Erythroblast (primary cell): Measurements from ENCODE around the gene RIMS3.
A peak's percentile ranks its signal among the peaks of the same experiment; 100 is the strongest.

Experiments used
- DNase-seq, 2 experiments: peaks; one replicate each; lab custom pipeline; 2025; lab: John Stamatoyannopoulos, UW
- GATA1 ChIP-seq: IDR thresholded peaks from 2 replicates; pipeline ENCODE4 v1.6.1; 2011; ENCODE audit warnings: low read depth, mild to moderate bottlenecking, control low read depth, low read length, moderate library complexity
- POLR2A ChIP-seq: IDR thresholded peaks from 2 replicates; pipeline ENCODE4 v1.6.1; 2011; ENCODE audit warnings: mild to moderate bottlenecking, low read length

Gene RIMS3

DNA sequence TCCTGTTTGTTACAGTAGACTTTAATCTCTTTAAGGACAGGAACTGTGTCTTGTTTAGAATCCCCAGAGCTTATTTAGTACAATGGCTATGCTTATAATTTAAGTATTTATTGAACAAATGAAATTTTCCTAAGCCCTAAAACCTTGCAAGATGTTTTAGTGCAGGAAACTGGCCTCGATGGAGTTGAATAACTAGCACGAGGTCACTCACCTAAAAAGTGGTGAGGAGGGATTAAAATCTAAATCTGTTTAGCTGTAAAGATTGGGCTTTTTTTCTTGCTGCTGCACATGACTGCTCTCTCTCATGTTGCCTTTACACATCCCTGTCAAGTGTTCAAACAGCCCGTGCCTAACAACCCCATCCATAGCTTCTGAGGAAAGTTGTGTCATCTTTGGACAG is 36.2 kb upstream of the RIMS3 start:
- TF ChIP-seq POLR2A = no peak

DNA sequence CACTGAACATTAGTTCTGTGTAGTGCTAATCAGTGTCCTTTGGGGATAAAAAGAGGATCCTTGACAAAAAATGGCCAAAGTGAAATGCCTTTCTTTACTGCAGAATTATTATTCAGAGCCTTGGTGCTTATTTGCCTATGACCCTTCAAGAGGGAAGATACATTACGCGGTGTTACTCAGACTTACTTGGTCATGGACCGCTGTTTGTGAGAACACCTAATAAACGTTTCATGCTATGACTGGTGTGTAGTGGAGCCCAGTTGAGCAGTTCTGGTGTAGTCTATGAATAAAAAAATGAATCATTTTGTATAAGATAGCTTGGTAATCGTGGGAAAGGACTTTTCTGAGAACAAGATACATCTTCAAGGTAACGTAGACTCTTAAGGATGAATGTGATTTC is 34.3 kb upstream of the RIMS3 start:
- no peak for DNase-seq
- no peak for TF ChIP-seq POLR2A
- TF ChIP-seq GATA1 = no peak

More for the DNA sequence above, 36.2 kb upstream of the RIMS3 start:
- no peak for DNase-seq

- no peak for DNase-seq
- no peak for TF ChIP-seq POLR2A
- TF ChIP-seq GATA1 = no peak
These were observed 32.0 kb upstream of the RIMS3 start for GRCh38 chr1:40697436-40697835.

DNA sequence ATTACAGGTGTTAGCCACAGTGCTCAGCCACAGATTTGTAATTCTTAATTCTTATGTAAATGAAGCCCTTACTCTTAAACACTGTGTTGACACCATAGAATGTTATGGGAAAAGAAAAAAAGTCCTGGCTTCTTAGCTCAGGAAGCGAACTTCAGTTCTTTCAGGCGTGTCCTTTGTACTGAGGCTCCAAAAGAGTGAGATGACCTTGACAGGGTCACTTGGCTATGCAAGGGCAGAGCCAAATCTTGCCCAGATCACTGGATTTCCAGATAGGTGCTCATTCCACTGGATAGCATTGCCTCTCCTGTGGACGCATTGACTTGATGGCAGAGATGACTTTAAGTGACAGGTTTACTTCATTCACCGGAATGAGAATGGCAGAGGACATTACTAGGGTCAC is 30.8 kb upstream of the RIMS3 start:
- no peak for TF ChIP-seq GATA1
- TF ChIP-seq POLR2A = no peak
- no peak for DNase-seq

- TF ChIP-seq GATA1 (no peak), POLR2A (no peak)
These were observed 28.9 kb upstream of the RIMS3 start for GRCh38 chr1:40694353-40694874.

DNA sequence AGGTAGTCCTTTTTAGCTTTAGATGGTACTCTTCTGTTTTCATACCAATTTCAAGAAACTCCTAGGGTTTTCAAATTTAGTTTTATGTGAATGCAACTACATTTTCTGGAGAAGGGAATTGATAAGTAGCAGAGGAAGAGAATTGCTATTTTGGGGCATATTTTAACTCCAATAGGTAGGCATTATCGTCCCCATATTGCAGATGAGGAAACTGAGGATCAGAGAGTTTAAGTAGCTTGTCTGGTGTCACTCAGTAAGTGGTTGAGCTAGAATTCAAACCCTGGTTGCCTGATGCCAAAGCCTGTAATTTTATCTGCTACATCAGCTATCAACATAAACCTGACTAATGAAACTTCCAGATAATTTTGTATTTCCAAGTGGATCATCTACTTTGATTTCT is 27.9 kb upstream of the RIMS3 start:
- DNase-seq = no peak
- no peak for TF ChIP-seq POLR2A
- no peak for TF ChIP-seq GATA1

More at GRCh38 chr1:40694353-40694874, 28.9 kb upstream of the RIMS3 start:
- no peak for DNase-seq

DNA sequence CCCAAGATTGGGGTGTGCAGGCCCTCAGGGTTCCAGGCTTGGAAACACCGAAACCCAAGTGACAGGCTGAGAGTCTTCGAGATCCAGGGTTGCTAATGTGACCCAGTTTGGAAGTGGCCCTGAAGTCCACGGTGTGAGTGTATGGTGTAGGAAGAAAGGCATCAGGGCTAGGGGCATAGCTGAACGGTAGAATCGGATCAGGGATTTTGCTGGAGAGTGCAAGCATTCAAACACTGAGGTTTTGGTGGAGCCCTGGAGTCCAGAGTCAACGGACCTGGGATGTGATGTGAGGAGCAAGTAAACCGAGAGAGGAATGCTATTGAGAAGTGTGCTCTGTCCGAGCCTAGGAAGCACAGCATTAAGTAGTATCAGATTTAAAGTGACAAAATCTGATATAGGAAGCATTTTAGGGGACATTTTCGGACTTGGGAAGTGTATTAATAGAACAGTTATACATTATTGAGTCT is 27.0 kb upstream of the RIMS3 start:
- TF ChIP-seq GATA1 (no peak), POLR2A (no peak)
- DNase-seq = no peak

DNA sequence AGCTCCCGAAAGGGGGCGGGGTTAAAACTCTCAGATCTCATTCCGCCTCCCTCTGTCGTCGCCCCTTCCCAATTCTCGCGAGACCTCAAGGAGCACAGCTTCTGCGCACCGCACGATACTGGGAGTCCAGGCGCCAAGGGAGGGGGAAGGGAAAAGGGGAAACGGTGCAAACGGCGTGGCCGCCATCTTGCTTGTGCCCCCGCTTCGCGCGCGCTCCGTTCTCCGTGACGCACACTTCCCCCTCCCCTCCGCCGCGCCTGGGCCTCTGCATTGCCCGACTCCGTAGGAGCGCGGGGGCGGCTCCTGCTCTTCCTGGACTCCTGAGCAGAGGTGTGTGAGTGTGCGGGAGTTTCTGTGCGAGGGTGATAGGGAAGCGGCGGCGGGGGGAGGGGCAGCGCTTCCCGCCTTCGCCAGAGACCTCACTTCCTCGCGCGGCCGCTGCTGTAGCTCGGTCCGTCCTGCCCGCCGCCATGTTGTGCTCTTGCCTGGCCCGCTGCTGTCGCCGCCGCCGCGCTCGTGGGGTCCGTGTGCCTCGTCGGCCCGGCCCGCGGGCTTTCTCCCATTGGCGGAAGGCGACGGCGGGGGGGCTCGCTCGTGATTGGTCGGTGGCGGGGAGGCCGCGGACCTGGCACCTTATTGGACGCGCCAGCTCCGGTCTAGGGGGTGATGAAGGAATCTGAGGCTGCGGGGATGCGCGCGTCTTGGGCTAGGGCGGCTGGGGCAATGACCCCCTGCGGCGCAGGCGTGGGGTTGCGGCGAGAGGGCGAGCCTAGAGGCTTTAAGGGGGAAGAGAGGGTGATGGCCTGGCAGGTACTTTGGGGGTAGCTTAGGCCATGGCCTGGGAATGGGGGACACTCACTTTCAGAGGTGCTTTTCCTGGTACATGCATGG is 26.3 kb upstream of the RIMS3 start, which contains the start of gene NFYC:
TSS of gene NFYC (plus strand) at position 167 of the 891 bp plus-strand sequence. CDS start 47,140 bp downstream, outside the sequence.
- TF ChIP-seq GATA1 (no peak), POLR2A (peak; percentile 96)
- peak; percentile 99 for DNase-seq

DNA sequence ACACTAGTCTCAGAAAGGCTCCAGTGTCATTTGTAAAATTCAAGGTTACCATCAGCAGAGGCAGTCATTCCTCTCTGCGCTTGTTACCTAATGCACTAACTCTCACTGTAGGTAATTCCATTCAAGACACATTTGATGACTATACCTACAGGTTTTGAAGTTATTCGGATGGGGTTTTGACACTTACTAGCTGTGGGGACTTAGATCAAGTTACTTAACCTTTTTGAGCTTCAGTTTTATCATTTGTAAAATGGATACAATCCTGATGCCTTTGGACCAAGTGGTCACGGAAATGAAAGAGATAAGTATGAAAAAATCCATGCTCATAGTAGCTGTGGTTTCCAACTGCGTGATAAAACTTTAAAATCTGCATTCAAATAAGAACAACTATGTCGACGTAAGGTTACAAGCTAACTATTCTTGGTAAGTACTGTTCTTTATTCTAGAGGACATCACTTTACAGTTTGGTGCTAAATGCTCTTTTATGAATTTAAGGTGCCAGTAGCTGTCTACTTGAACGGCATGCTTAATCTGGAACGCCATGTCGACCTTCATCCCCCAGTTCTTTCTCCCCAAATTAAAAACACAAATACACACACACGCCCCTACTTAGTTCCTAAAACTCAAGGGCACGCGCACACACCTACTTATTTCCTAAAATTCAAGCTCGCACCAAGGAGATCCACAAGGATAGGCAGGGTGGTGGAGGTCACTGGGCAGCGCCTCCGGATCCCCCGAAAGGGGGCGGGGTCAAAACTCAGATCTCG is 25.5 kb upstream of the RIMS3 start:
- TF ChIP-seq POLR2A = no peak
- TF ChIP-seq GATA1 = no peak

GRCh38 chr1:40689737-40690136 is 24.3 kb upstream of the RIMS3 start:
- no peak for DNase-seq
- TF ChIP-seq POLR2A = no peak
- no peak for TF ChIP-seq GATA1

More for the DNA sequence above, 25.5 kb upstream of the RIMS3 start:
- no peak for DNase-seq

GRCh38 chr1:40687661-40688060 is 22.2 kb upstream of the RIMS3 start:
- TF ChIP-seq POLR2A (no peak), GATA1 (no peak)
- DNase-seq = no peak

- DNase-seq = no peak
- TF ChIP-seq POLR2A = no peak
- no peak for TF ChIP-seq GATA1
These were observed 21.6 kb upstream of the RIMS3 start for GRCh38 chr1:40687059-40687458.

GRCh38 chr1:40684669-40685068 is 19.2 kb upstream of the RIMS3 start:
- no peak for TF ChIP-seq GATA1
- no peak for TF ChIP-seq POLR2A
- DNase-seq = no peak

DNA sequence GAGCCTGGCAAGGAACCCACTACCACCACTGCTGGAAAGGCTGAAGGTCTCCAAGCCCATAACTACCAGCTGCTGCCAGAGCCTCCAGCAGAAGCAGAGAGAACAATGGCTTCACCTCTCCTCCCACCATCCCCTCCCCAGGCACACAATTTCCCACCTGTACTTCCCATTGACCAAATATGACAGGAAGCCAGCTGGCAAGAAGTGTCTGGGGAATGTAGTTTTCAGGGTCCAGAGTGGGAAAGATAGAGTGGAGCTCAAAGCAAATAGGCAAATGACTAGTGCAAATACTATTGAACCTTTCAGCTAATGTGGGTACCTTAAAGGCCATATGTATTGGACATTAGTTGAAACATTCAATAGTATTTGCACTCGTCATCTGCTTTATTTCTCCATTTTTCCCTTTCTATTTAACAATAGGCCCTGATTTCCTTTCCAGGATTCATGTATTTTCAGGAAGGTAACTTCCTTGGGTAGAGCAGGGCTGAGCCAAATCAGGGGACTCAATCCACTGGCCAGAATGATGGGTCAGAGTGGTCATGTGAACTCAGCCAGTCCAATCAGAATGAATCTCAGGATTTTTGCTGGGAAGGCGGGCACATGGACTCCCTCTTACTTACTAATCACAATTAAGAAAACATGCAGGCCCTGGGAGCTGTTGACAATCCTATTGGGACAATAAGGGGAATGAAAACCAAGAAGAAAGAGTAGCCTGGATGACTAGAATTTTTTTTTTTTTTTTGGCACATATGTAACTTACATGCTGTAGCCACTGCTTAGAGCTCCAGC is 13.9 kb upstream of the RIMS3 start:
- TF ChIP-seq POLR2A (no peak), GATA1 (no peak)
- DNase-seq = no peak
